Stimulated activated naive CD8-positive, alpha-beta T cell treated with anti-CD3 and anti-CD28 coated beads, Interleukin-15, amount 100 ng/mL, for 72 hours (primary cell): ENCODE measurements around the gene CABP1.
A peak's percentile ranks its signal among the peaks of the same experiment; 100 is the strongest.

ENCODE experiments used
- ATAC-seq: fragments of 150-1000 bp; cut with Tn5 transposase; 2 replicates; pipeline ENCODE4 v1.10.0; 2021; ENCODE audit warnings: mild to moderate bottlenecking, moderate library complexity
- DNase-seq, 2 donors: peaks; one replicate each; pipeline ENCODE4 v3.0.0; 2021 to 2022
- H3K27ac Mint-ChIP-seq, 2 donors: one replicate each; pipeline ENCODE4 v1.8.0; 2022; ENCODE audit warnings: mild to moderate bottlenecking in 2 of 2, mixed read lengths in 2 of 2, moderate library complexity in 2 of 2
- H3K27me3 Mint-ChIP-seq: one replicate; pipeline ENCODE4 v1.8.0; 2022; ENCODE audit warnings: mixed read lengths
- H3K4me1 Mint-ChIP-seq: one replicate; pipeline ENCODE4 v1.8.0; 2022; ENCODE audit warnings: mild to moderate bottlenecking, mixed read lengths
- H3K4me3 Mint-ChIP-seq, 2 donors: one replicate each; pipeline ENCODE4 v1.8.0; 2022; ENCODE audit warnings: mild to moderate bottlenecking in 2 of 2, mixed read lengths in 2 of 2, moderate library complexity in 1 of 2
- H3K9me3 Mint-ChIP-seq, 2 donors: one replicate each; pipeline ENCODE4 v1.8.0; 2022; ENCODE audit warnings: mixed read lengths in 2 of 2

Gene CABP1

DNA sequence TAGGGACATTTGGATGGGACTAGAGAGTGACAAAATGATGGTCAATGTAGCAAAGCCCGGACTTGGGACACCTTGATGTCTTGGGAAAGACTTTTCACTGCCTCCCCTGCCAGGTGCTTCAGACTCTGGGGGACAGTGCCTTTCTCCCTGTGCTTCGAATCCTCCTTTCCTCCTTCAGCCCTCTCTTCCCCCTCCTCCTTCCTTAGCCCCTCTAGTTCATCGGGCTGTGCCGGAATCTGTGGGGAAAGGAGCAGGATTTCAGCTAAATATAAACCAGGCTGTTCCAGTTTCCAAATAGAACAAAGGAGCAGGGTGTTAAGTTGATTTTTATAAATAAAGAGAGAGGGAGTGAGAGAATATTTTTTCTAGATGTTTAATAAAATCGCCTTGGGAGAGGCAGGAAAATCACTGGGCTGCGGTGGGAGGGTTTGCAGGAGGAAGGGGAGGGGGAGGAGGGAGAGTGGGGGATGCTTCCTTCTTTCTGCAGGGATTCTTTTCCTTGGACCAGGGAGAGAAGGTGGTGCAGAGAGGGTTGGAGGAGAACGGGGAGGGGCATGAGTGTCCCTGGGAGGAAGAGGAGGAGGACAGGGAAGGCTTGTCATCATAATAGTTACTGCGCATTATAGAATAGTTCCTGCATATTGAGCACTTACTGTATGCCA, 21.3 kb upstream of the CABP1 start:
- H3K4me1 Mint-ChIP-seq: peaks cover 11% of the 10 kb centered on the region
- ATAC-seq (no peak), DNase-seq (no peak)
- no peak overlapping the region for H3K4me3 Mint-ChIP-seq
- no peaks in the 10 kb centered on the region for H3K9me3 Mint-ChIP-seq
- H3K27ac Mint-ChIP-seq: no peak overlapping the region
- peaks cover 49% of the 10 kb centered on the region for H3K27me3 Mint-ChIP-seq

DNA sequence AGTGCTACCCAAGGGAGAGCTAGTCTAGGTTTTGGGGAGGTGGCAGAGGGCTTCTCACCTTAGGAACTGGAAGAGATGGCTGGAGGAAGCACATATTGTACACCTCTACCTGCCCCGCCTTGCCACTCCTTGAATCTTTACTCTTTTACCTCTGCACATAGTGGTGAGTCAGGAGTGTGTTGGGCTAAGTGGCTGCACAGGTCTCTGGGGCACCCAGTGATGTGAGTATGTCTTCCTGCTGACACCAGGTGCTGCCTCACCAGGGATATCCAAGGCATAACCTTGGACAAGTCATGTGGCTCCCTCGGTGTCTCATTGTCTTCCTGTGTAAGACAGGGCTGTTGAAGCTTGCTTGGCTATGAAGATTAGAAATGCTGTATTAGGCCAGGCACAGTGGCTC, 19.8 kb upstream of the CABP1 start:
- H3K9me3 Mint-ChIP-seq: no peaks in the 10 kb centered on the region
- H3K4me1 Mint-ChIP-seq: no peaks in the 10 kb centered on the region
- H3K27ac Mint-ChIP-seq: no peak overlapping the region
- ATAC-seq: no peak
- no peak overlapping the region for H3K4me3 Mint-ChIP-seq
- peaks cover 49% of the 10 kb centered on the region for H3K27me3 Mint-ChIP-seq
- DNase-seq: no peak

DNA sequence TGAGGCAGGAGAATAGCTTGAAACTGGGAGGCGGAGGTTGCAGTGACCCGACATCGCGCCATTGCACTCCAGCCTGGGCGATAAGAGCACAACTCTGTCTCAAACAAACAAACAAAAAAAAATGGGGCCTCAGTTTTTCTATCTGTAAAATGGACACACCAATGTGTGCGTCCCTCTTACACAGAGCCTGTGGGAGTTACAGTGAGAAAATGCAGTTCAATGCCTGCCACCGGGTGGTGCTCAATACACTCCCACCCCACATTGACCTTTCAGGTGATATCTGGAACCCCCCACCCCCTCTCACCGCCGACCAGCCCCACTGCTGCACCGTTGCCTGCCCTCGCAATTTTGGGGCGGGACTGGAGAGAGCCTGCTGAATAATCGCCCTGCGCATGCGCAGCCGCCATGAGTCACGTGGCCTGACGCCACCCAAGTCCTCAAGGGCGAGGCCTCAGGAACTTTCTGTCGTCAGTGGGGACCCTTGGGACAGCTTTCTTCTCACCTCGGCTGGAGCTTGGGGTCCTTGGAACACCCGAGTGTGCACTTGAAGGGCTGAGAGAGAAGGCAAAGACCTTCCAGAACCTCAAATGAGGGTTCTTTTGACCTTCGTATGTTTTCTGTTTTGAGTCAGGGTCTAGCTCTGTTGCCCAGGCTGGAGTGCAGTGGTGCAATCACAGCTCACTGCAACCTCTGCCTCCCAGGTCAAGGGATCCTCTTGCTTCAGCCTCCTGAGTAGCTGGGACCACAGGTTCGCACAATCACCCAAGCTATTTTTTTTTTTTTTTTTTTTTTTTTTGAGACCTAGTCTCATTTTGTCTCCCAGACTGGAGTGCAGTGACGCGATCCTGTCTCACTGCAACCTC, 14.6 kb upstream of the CABP1 start:
- peaks cover 11% of the 10 kb centered on the region for H3K27me3 Mint-ChIP-seq
- peak; percentile 24 to 63 for DNase-seq
- peak; percentile 82 for ATAC-seq
- no peaks in the 10 kb centered on the region for H3K9me3 Mint-ChIP-seq
- no peaks in the 10 kb centered on the region for H3K4me1 Mint-ChIP-seq
- peak overlapping the region in 1 of 2 donors; percentile 82 for H3K27ac Mint-ChIP-seq
- no peak overlapping the region for H3K4me3 Mint-ChIP-seq

GRCh38 chr12:120628919-120629318, 11.5 kb upstream of the CABP1 start:
- Mint-ChIP-seq H3K9me3 (no peaks in the 10 kb centered on the region), H3K27ac (no peak overlapping the region), H3K4me1 (no peaks in the 10 kb centered on the region), H3K27me3 (no peaks in the 10 kb centered on the region), H3K4me3 (no peak overlapping the region)
- DNase-seq: no peak
- ATAC-seq: no peak

- H3K4me1 Mint-ChIP-seq: no peaks in the 10 kb centered on the region
- no peak overlapping the region for H3K27ac Mint-ChIP-seq
- no peaks in the 10 kb centered on the region for H3K27me3 Mint-ChIP-seq
- no peak overlapping the region for H3K4me3 Mint-ChIP-seq
- ATAC-seq: no peak
- no peak for DNase-seq
- H3K9me3 Mint-ChIP-seq: no peaks in the 10 kb centered on the region
Observed at GRCh38 chr12:120630104-120630892, 10.1 kb upstream of the CABP1 start.

GRCh38 chr12:120631097-120631496, 9.3 kb upstream of the CABP1 start:
- DNase-seq (no peak), ATAC-seq (no peak)
- H3K4me1 Mint-ChIP-seq: no peaks in the 10 kb centered on the region
- no peaks in the 10 kb centered on the region for H3K27me3 Mint-ChIP-seq
- no peak overlapping the region for H3K4me3 Mint-ChIP-seq
- no peak overlapping the region for H3K27ac Mint-ChIP-seq
- H3K9me3 Mint-ChIP-seq: no peaks in the 10 kb centered on the region

DNA sequence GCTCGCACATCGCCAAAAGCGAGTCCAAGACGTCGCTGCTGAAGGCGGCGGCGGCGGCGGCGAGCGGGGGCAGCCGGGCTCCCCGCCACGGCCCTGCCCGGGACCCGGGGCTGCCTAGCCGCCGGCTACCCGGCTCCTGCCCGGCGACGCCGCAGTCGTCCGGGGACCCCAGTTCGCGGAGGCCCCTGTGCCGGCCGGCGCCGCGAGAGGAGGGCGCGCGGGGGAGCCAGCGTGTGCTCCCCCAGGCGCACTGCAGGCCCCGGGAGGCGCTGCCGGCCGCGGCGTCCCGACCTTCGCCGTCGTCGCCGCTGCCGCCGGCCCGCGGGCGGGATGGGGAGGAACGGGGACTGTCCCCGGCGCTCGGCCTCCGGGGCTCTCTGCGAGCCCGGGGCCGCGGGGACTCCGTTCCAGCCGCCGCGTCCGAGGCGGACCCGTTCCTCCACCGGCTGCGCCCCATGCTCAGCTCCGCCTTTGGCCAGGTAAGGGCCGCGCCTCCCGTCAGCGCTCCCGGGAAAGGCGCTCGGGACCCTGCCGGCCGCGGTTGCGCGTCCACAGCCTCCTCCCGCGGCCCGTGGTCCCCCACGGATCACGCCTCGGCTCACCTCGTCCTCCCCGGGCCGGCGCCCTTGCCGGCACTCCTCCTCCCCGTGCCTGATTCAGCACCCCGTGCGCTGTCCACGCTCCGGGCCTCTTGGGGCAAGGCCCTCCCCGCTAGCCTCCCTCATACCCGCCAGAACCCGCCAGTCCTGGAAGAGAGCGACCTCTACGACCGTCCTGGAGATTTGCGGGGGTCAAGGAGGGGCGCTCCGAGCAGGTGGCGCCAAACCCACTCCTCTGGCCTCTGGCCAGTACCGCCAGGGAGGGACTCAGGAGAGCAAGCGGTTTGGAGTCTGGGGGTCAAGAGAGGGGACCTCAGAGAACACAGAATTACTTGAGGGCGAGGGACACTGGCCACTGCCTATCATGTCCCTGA, 721 bp downstream of the CABP1 start:
- Mint-ChIP-seq H3K9me3 (no peaks in the 10 kb centered on the region), H3K27ac (no peak overlapping the region), H3K4me3 (peak overlapping the region; percentile 76 to 83), H3K4me1 (peaks cover 17% of the 10 kb centered on the region), H3K27me3 (peaks cover 48% of the 10 kb centered on the region)
- DNase-seq: peak; percentile 48 to 50
- ATAC-seq: peak; percentile 74

DNA sequence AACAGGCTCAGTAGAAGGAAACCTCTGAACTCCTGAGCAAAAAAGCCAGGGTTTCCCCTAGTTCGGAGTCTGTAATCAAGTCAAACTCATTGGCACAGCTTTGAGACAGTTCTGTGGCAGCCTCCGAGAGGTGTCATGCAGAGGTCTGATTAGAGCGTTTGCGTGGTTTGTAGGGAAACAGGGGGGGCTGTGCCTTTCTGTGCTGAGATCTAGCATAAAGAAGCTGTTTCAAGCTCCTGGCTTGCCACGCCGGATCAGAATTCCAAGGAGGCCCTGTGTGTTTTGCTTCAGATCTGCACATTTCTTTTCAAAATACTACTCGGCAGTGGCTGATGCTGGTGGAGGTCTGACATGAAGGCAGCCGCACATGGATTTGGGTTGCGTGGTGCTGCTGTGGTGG, 1.7 kb downstream of the CABP1 start:
- Mint-ChIP-seq H3K27me3 (peaks cover 58% of the 10 kb centered on the region), H3K4me3 (no peak overlapping the region), H3K9me3 (no peaks in the 10 kb centered on the region), H3K27ac (no peak overlapping the region), H3K4me1 (peaks cover 22% of the 10 kb centered on the region)
- ATAC-seq: no peak
- no peak for DNase-seq

DNA sequence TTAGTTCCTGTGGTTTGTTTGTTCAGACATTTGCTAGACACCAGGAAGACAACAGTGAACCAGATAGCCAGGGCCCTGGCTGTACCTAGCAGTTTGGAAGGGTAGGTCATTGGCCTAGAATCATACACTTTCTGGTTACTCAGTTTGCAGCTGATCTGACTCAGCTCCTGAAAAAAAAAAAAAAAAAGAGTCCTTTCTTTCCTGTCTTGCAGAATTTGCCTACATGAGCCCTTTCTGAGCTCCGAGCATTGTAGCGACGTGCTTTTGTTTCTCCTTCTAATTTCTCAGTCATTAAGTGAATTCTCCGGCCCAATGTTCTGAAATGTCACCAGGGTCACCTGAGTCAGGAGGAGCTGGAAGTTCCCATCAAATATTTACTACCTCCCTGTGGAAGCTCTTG, 2.4 kb downstream of the CABP1 start:
- H3K27ac Mint-ChIP-seq: no peak overlapping the region
- peaks cover 23% of the 10 kb centered on the region for H3K4me1 Mint-ChIP-seq
- ATAC-seq: no peak
- peaks cover 60% of the 10 kb centered on the region for H3K27me3 Mint-ChIP-seq
- no peaks in the 10 kb centered on the region for H3K9me3 Mint-ChIP-seq
- DNase-seq: no peak
- H3K4me3 Mint-ChIP-seq: no peak overlapping the region

DNA sequence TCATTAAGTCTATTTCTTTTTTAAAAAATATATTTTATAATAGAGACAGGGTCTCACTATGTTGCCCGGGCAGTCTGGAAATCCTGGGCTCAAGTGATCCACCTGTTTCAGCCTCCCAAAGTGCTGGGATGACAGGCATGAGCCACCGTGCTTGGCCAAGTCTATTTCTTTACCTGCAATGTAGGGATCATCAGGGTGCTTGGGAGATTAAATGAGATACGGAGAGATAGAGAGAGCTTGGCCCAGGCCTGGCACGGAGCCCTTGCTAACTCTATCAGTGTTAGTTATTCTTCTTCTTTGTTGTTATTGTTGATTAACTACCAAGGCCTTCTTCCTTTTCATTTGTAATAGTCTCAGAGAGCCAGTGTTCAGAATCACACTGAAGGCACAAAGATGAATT, 3.1 kb downstream of the CABP1 start:
- Mint-ChIP-seq H3K27ac (no peak overlapping the region), H3K9me3 (no peaks in the 10 kb centered on the region), H3K4me1 (peaks cover 27% of the 10 kb centered on the region), H3K4me3 (no peak overlapping the region), H3K27me3 (peaks cover 67% of the 10 kb centered on the region)
- ATAC-seq (no peak), DNase-seq (no peak)

GRCh38 chr12:120646044-120646443, 5.6 kb downstream of the CABP1 start:
- Mint-ChIP-seq H3K27ac (no peak overlapping the region), H3K27me3 (peaks cover 92% of the 10 kb centered on the region), H3K9me3 (no peaks in the 10 kb centered on the region), H3K4me3 (no peak overlapping the region), H3K4me1 (peaks cover 32% of the 10 kb centered on the region)
- DNase-seq: no peak
- ATAC-seq: no peak

- H3K4me3 Mint-ChIP-seq: no peak overlapping the region
- peaks cover 23% of the 10 kb centered on the region for H3K4me1 Mint-ChIP-seq
- no peak overlapping the region for H3K27ac Mint-ChIP-seq
- ATAC-seq (no peak), DNase-seq (no peak)
- H3K9me3 Mint-ChIP-seq: no peaks in the 10 kb centered on the region
- peaks cover 91% of the 10 kb centered on the region for H3K27me3 Mint-ChIP-seq
Observed at GRCh38 chr12:120647375-120647755, 6.9 kb downstream of the CABP1 start.

DNA sequence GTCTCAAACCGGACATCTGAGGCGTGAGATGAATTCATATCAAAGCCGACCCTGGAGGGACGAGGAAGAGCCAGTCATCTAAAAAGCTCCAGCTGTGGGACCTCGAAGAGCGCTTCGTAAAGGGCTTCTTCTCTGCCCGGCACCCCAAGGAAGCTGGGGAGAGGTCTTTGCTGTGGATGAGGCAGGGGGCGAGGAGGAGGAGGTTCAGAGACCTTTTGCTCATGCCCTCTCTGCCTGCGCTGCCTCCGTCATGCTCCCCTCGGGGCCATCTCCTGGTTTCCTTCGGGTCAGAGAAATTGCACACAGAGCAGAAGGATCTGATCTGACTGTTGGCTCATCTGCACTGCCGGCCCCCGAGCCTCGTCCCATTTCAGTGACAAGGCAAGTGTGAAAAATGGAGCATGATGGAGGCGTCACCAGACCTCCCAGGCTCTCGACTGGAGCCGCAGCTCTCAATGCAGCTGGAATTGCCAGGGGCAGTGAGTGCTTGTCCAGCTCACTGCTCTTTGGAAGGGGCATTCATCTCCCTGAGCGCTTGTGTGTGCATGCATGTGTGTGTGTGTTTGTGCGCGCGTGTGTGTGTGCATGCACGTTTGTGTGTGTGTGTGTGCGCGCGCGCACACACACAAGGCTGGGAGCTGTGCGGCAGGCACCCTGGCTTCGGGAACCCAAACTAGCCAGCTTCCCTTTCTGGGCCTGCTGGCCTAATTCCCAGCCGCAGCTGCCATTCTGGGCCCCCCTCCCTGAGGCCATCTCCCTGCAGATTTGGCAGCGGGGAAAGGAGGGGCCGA, 9.2 kb downstream of the CABP1 start:
- H3K4me3 Mint-ChIP-seq: peak overlapping the region; percentile 38 to 64
- no peak overlapping the region for H3K27ac Mint-ChIP-seq
- DNase-seq (no peak), ATAC-seq (no peak)
- peaks cover 23% of the 10 kb centered on the region for H3K4me1 Mint-ChIP-seq
- no peaks in the 10 kb centered on the region for H3K9me3 Mint-ChIP-seq
- peaks cover 88% of the 10 kb centered on the region for H3K27me3 Mint-ChIP-seq

DNA sequence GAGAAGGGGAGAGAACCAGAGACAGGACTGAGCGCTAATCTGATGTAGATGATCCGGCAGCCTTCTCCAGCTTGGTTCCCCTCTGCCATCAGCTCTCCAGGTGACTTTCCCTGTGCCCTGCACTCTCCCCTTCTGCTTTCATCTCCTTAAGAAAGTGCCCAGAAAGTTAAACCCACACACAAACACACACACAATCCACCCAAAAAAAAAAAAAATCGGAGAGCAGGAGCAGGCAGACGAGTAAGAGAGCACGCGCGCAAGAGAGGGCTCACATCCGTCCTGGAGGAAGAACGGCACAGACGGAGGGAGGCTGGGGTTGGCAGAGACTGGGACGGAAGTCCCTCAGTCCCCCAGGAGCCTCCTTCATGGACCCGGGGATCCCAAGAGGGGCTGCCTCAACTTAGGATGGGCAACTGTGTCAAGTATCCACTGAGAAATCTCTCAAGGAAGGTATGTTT, 9.8 kb downstream of the CABP1 start:
- ATAC-seq (no peak), DNase-seq (no peak)
- H3K27me3 Mint-ChIP-seq: peaks cover 81% of the 10 kb centered on the region
- H3K4me1 Mint-ChIP-seq: peaks cover 23% of the 10 kb centered on the region
- no peak overlapping the region for H3K27ac Mint-ChIP-seq
- H3K4me3 Mint-ChIP-seq: no peak overlapping the region
- no peaks in the 10 kb centered on the region for H3K9me3 Mint-ChIP-seq
